HG03064 (cell line): ENCODE results near the gene SLC17A7.

Source experiments
- ATAC-seq: cut with Tn5 transposase; IDR thresholded peaks from one replicate; pipeline ENCODE4 v1.9.1; 2021; ENCODE audit warnings: low read depth; ENCODE audit not compliant: unreplicated experiment

SLC17A7 gene

GRCh38 chr19:49414256-49414655 is 27.1 kb downstream of the SLC17A7 start:
- no peak for ATAC-seq

- ATAC-seq = no peak
These were observed 28.0 kb downstream of the SLC17A7 start for GRCh38 chr19:49413348-49413747.

GRCh38 chr19:49411681-49412326 is 29.5 kb downstream of the SLC17A7 start:
- ATAC-seq = no peak

DNA sequence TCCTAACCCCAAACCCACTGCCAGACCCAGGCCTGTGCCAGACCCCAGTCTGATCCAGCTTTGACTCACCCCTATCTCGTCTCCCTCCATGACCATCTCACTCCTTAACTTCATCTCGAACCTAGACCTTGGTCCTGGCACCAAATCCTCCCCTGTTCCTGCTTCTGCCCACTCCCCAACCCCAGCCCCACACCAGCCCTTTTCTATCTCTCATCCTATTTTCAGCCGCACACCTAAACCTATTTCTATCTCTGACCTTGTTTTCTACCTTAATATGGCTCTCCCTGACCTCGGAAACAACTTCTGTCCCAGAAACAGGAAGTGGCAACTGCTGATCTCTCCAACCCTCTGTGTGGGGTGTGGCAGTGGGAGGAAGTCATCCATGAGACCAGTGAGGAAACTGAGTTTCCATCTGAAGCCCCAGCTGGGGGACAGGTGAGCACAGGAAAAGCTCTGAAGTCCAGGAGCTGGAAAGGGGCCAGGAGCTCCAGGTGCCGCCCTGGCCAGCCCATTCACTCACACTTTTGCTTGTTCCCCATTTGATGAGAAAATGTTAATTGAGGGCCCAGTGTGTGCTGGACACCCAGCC is 31.8 kb downstream of the SLC17A7 start:
- ATAC-seq = no peak

DNA sequence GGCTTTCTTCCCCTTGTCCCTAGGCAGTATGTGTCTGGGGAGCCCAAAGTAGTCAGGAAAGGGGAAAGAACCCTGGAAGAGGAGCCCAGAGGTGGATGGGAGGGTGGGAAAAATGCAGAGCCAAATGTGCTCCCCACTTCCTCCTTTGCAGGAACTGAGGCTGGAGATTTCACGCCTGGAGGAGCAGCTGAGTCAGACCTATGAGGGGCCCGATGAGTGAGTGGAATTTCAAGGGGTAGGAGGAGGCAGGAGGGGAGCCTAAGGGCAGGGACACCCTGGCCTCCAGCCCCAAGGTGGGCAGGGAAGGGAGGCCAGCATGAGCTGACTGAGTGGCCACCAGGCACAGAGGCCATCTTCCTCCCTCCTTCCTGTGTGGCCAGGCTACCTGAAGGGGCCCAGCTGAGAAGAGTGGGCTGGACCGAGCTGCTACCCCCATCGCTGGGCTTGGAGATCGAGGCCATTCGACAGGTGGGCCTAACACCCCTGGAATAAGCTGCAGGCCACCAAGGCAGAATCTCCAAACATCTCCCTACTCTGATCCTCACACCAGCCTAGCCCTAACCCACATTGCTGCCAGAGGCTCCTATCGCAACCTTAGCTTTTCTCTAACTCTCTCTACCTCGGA is 32.4 kb downstream of the SLC17A7 start:
- ATAC-seq = no peak

- ATAC-seq = no peak
These were observed 33.8 kb downstream of the SLC17A7 start for GRCh38 chr19:49407482-49408015.

DNA sequence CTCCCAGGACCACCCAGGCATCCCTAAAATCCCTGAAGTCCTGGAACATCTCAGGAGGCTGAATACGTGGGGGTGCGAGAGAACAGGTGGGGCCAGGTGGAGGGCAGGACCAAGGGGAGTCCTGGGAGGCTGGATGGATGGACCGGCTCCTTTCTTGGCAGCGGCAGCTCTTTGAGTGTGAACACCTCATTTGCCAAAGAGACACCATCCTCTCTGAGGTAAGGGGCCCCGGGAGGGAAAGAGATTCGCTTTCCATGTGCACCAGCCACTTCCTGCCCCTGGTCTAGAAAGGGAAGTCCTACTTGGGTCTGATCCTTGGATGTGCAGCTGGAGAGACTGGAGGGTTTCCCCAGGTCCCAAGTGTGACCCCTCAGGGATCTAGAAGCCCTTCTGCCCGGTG is 34.2 kb downstream of the SLC17A7 start:
- no peak for ATAC-seq

- ATAC-seq = no peak
These were observed 37.7 kb downstream of the SLC17A7 start for GRCh38 chr19:49403404-49404187.

- no peak for ATAC-seq
These were observed 41.3 kb downstream of the SLC17A7 start for GRCh38 chr19:49400029-49400428.

DNA sequence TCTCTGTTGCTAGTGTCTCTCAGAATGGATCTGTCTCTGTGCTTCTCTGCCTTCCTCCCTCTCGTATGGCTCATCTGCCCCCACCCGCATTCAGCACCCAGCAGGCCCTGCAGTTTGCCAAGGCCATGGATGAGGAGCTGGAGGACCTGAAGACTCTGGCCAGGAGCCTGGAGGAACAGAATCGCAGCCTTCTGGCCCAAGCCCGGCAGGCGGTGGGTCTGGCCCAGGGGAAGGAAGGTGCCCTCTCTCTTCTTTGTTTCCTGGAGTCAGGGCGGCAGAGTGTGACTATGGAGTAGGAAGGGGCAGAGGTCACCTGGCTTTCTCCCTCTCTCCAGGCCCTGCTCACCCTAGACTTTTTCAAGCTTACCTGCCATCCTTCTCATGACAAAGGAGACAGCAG is 42.4 kb downstream of the SLC17A7 start:
- ATAC-seq = no peak

DNA sequence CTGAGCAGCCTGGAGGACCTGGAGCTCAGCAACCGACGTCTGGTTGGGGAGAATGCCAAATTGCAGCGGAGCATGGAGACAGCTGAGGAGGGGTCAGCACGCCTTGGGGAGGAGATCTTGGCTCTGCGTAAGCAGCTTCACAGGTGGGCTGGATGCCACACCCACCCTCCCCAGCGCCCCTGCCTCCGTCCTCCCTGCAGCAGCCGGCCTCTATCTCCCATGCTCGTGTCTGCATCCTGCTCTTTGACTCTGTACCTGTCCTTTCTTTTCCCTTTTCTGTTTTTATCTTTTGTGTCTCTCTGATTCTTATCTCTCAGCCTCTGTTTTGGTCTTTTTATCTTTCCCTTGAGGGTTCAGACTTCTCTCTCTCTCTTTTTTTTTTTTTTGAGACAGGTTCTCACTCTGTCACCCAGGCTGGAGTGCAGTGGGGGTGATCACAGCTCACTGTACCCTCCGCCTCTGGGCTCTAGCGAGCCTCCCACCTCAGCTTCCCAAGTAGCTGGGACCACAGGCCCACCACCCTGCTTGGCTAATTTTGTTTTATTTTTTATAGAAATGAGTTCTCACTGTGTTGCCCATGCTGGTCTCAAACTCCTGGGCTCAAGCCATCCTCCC is 43.2 kb downstream of the SLC17A7 start:
- no peak for ATAC-seq

- ATAC-seq = no peak
These were observed 44.4 kb downstream of the SLC17A7 start for GRCh38 chr19:49396738-49397505.

- no peak for ATAC-seq
These were observed 45.5 kb downstream of the SLC17A7 start for GRCh38 chr19:49395581-49396407.

DNA sequence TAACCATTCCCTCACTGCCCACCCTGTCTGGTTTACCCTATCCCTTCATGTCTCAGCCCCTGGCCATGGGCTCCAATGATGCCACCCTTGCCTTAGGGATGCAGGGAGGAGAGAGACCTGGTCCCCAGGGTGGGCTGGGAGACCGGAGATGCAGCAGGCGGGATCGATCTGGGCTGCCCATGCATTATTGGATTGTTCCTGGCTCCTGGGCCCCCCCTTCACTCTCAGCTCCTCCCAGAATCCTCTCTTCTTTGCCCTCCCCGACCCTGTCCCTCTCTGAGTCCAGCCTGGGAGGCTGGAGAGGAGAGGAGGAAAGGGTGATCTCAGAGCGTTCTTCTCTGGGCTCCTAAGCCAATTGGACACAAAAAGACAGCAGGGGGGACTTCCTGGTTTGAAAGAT is 47.4 kb downstream of the SLC17A7 start:
- no peak for ATAC-seq

DNA sequence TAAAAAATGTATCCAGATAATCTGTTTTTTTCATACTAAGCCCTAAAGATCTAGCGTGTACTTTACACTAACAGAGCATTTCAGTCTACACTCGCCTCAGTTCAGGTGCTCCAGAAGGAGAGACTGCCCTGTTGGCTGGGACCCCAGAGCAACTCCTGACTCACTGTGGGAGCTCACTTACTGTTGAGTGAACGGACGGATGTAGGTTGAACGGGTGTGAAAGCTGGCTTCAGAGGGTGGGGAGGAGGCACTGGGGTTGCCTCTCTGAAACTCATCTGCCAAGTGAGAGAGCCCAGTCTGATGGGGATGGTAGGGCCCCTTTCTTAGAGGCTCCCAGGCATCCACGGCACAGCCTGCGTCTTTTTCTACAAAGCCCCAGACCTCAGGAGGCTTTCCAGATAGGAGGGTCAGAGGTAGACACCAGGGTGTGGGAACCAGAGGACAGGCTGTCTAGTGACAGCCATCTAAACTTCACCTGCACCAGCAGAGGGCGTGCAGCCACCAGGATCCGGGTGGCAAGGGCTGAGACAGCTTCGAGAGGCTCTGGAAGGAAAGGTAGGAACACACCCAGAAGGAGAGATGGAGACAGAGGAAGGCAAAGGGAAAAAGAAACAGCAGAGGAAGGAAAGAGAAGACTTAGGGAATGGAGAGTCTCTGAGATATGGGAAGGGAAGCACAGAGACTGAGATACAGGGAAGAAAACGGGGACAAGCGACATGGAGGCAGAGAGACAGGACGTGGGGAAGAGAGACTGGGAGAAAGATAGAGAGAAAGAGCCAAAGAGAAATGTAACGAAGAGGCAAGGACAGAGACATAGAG is 49.5 kb downstream of the SLC17A7 start:
- no peak for ATAC-seq

DNA sequence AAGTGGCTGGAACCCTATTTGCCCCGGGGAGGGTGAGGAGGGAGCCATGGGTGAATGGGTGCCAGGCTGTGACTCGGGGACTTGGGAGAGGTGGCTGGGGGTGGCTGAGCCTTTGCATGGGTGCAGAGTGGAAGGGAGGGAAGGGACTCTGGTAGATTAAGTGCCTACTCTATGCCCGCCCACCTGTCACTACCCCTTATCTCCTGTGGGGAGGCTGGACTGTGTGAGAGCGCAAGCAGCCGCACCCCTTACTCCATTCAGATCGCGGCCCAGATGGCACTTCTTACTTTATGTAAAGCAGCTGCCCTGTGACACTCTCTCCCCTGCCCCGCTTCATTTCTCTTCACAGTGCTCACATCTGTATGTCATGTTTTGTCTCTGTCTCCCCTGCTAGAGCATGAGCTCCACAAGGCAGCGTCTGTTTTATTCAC is 50.4 kb downstream of the SLC17A7 start:
- ATAC-seq = no peak

DNA sequence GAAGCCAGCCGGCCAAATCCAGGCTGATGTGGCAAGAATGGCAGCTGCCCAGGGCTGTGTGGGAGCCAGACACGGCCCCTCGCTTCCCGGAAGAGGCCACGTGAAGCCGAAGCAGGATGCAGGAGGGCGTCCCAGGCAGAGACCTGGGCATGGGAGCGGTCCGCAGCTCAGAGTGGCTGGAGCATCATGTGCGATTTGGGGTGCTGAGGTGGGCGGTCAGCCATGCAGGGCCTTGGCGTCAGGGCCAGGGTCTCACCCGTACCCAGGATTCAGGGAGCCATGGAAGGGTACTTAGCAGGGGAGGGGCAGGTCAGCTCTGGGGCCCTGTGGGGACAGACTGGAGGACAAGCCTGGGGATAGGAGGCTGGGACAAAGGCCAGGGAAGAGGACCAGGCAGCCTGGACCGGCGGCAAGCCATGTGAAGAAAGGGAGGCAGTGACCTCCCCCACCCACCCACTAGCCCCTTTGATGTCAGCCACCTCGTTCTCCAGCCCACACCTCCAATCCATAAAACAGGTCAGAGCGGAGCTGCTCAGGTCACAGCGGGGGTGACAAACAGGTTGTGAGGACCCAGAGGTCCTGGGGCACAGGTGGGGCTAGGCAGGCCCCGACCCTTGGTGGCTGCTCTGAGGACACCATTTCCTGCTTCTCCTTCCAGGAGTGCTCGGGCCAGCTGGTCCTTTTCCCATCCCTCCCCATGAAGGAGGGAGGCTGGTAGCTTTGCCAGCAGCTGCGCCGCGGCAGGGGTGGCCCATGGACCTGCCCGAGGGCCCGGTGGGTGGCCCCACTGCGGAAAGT is 51.0 kb downstream of the SLC17A7 start:
- ATAC-seq = no peak
